Right cardiac atrium (tissue), 5 donors: ENCODE results near the gene EGFR. TPM values are rescaled to one million over a fixed set of nuclear protein-coding genes. Genes with fewer than 3 reads are reported as not detected.

Source experiments
- ATAC-seq, 2 donors: fragments of 200-7000 bp; cut with Tn5 transposase; one replicate each; pipeline versions ENCODE4 v1.8.0 to v1.9.1; 2020; ENCODE audit warnings: moderate library complexity in 2 of 2, mild to moderate bottlenecking in 1 of 2
- DNase-seq, 3 donors: peaks; one replicate each; pipeline ENCODE4 v3.0.0-alpha.2; 2020
- H3K27ac ChIP-seq: one replicate; pipeline ENCODE4 v1.5.1; 2013; ENCODE audit warnings: mild to moderate bottlenecking, low read length, control low read depth, moderate library complexity
- H3K27me3 ChIP-seq: one replicate; pipeline ENCODE4 v1.6.1; 2013; ENCODE audit not compliant: control insufficient read depth, insufficient read depth
- H3K4me1 ChIP-seq: one replicate; pipeline ENCODE4 v1.6.1; 2013; ENCODE audit warnings: low read length; ENCODE audit not compliant: control insufficient read depth, insufficient read depth
- H3K4me3 ChIP-seq: one replicate; pipeline ENCODE4 v1.5.1; 2013; ENCODE audit warnings: low read length, control low read depth
- H3K9me3 ChIP-seq: one replicate; pipeline ENCODE4 v1.6.1; 2013; ENCODE audit warnings: low read length; ENCODE audit not compliant: control insufficient read depth
- WGBS: extraction: QIAGEN DNeasy Blood & Tissue Kit; methylation state at CpG from one replicate; pipeline ENCODE4 v1.1.7; 2013; 5-methylcytosine and 5-hydroxymethylcytosine counted together
- intact Hi-C, 4 donors: fragments of 100-400 bp; cut with DNase I; formaldehyde crosslinking; loops; one replicate each; pipeline versions ENCODE4 v1.11.0 to v1.14.0; 2022 to 2023
- polyA plus RNA-seq: library from polyadenylated mRNA; stranded (reverse); fragments of 200-250 nt; gene quantifications from one replicate; pipeline ENCODE4 v1.2.3, GENCODE V29; 2013
- total RNA-seq, 4 donors: library from RNA; stranded (reverse); fragmentation: NEBNext Ultra II Directional; extraction: Animal tissue kit (Norgen Biotek cat#: 25700); gene quantifications; one replicate each; pipeline ENCODE4 v1.2.1, GENCODE V29; 2021
- donor health status: healthy with polysubstance abuse.
- donor health status: DM: no; HTN: yes; CAD: no.
- donor health status: DM: no; HTN: no; CAD: no.
- donor health status: DM: no; HTN: yes; CAD: no; lungs with severe emphysema.
- donor health status: DM: yes; HTN: yes; CAD: no.

EGFR gene
- total and polyA plus RNA-seq, 5 donors = 4.2 to 21.8 (median 14.8) TPM

DNA sequence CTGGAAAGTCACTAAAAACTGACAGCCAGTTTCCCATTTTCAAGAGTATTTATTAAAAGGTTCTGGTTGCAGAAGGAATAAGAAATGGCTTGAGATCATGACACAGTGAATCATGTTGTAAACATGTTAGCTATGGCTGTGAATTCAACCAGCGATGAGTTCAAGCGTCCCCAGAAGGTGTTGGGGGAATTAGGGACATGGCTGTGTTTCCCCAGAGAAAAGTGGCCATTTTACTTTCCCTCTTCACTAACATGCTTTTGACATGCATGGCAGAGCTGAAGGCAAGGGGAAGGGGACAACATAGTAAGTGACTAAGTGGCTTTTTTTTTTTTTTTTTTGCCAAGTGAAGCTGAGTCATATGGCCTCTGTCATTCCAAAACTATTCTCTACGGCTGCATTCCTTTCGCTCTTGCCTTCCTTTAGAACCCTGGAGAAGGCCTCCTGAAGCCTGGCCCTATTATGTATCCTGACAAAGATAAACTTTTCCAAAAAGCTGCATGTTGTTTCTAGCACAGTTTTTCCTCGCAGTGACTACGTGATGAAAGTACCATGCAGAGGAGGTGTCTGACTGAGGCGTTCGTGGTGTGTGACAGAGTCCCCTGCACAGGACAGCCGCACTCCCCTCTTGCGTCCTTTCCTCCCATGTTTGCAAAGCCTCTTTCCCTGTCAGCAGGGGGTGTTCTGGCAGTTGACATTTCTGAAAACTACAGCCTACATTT lies 46.9 kb downstream of the EGFR start:
- H3K27me3 ChIP-seq = no peaks in the 10 kb centered on the region
- peak in 1 of 3 donors; percentile 52 for DNase-seq
- H3K27ac ChIP-seq = peak overlapping the region; percentile 92
- intact Hi-C loops = no loop called here
- no peak overlapping the region for H3K4me3 ChIP-seq
- H3K9me3 ChIP-seq = no peaks in the 10 kb centered on the region
- H3K4me1 ChIP-seq = peaks cover 11% of the 10 kb centered on the region
- peak; percentile 78 to 83 for ATAC-seq
- 34% methylated on average over 10 of the region's 10 CpGs for whole genome bisulfite sequencing

DNA sequence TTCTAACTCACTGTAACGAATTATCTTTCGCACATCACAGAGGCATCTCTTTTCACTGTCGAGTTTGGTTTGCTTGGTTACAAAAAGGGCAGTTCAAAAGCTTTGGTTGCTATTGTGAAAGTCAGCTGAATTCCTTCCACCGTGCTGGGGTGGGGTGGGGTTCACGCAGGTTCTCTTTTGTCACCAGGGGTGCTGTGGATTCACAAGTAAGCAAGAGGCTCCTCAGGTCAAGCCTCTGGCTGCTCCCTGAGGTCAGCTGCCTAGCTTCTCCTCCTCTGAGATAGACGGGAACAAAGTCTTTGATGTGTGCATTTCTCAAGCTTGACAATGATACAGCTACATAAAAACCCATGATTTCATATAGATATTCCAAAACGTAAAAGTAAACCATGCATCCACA lies 47.7 kb downstream of the EGFR start:
- Histone ChIP-seq H3K27me3 (no peaks in the 10 kb centered on the region), H3K4me3 (no peak overlapping the region), H3K9me3 (no peaks in the 10 kb centered on the region), H3K4me1 (peaks cover 7% of the 10 kb centered on the region), H3K27ac (peak overlapping the region; percentile 31)
- ATAC-seq (no peak), DNase-seq (no peak)
- WGBS = 59% methylated on average over 7 of the region's 7 CpGs
- intact Hi-C loops = no loop called here

DNA sequence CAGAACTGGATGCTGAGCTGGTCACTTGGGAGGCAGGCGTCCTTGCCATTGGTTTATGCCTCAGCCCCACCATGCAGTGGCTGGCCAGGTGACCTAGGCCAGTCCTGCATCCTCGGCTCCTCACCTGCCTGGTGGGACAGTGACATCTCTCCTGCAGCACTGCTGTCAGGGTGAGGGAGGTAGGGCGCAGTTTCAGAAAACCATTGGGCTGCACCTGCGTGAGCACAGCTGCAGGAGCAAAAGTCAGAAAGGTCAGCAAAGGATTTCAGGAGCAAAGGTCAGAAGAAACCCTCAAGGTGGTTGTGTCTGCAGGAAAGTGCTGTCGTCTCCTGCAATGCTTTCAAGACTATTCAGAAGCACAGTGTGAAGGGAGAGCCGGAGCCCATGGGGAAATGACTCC lies 48.1 kb downstream of the EGFR start:
- H3K4me1 ChIP-seq = peaks cover 7% of the 10 kb centered on the region
- ATAC-seq (no peak), DNase-seq (no peak)
- 96% methylated on average over 6 of the region's 6 CpGs for WGBS
- intact Hi-C loops = no loop called here
- no peaks in the 10 kb centered on the region for H3K9me3 ChIP-seq
- no peak overlapping the region for H3K27ac ChIP-seq
- no peak overlapping the region for H3K4me3 ChIP-seq
- no peaks in the 10 kb centered on the region for H3K27me3 ChIP-seq

DNA sequence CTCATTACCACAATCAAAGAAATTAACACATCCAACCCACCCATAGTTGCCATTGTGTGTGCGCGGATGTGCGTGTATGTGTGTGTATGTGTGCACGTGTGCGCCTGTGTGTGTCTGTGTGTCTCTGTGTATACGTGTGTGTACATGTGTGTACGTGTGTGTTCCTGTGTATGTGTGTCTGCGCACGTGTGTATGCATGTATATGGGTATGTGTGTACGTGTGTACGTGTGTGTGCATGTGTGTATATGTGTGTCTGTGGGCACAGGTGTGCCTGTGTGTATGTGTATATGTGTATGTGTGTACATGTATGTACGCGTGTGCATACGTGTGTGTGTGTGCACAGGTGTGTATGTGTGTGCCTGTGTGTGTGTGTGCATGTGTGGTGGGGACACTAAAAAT lies 48.9 kb downstream of the EGFR start:
- Histone ChIP-seq H3K4me1 (peaks cover 10% of the 10 kb centered on the region), H3K4me3 (no peak overlapping the region), H3K27ac (no peak overlapping the region), H3K27me3 (no peaks in the 10 kb centered on the region), H3K9me3 (no peaks in the 10 kb centered on the region)
- intact Hi-C loops = no loop called here
- DNase-seq (peak in 1 of 3 donors; percentile 25), ATAC-seq (no peak)
- 94% methylated on average over 14 of the region's 14 CpGs for WGBS

DNA sequence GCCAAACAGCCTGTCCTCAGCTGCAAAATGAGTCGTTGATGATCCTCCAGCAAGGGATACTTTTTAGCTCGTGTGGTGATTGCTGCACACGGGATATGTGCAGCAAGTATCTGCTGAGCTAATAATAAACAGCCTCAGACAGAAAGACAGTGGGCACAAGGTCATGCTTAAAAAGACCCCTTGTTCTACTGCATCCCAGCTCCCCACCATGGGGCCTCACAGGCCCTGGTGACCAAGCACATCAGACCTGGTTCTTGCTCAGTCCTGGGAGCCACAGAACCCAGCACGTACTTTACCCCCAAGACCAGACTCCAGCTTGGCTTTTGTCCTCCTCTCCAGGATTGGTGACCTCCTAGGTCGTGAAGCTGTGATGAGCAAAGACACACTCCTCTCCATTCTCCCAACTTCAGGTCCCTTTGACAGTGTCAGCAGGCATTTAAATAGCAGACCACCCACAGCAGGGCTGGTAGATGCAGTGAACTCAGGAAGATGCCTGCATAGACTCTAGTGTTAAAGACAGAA lies 50.5 kb downstream of the EGFR start:
- 65% methylated on average over 5 of the region's 5 CpGs for WGBS
- Histone ChIP-seq H3K27ac (no peak overlapping the region), H3K4me1 (peaks cover 10% of the 10 kb centered on the region), H3K27me3 (no peaks in the 10 kb centered on the region), H3K4me3 (no peak overlapping the region), H3K9me3 (no peaks in the 10 kb centered on the region)
- intact Hi-C loops = no loop called here
- no peak for ATAC-seq
- no peak for DNase-seq

DNA sequence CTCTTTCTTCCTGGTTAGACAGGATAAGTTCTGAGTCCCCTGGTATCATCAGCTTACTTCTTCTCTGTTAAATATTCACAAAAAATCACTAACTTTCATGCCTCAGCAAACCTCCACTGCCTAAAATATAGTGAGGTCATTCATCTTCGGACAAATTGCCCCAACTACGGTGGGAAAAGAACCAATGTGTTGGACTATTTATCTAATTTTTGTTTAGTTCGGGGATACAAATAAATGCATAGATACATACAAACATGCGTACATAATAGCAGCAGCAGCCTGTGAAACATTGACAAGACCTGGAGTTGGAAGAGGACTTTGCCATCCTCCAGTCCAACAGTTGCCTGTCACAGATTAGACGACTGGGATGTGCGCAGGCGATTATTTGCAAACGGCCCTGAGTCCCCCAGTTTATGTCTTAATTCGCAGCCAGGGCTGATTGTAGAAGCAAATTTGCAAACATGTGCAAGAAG lies 51.5 kb downstream of the EGFR start:
- intact Hi-C loops = loop anchor here in 1 of 4 donors (10.0 kb wide), 1 partner anchor 54 kb away; no protein-coding TSS in a partner anchor
- H3K9me3 ChIP-seq = no peaks in the 10 kb centered on the region
- peaks cover 10% of the 10 kb centered on the region for H3K4me1 ChIP-seq
- no peaks in the 10 kb centered on the region for H3K27me3 ChIP-seq
- 91% methylated on average over 9 of the region's 9 CpGs for WGBS
- ATAC-seq = no peak
- H3K27ac ChIP-seq = no peak overlapping the region
- H3K4me3 ChIP-seq = no peak overlapping the region
- no peak for DNase-seq

DNA sequence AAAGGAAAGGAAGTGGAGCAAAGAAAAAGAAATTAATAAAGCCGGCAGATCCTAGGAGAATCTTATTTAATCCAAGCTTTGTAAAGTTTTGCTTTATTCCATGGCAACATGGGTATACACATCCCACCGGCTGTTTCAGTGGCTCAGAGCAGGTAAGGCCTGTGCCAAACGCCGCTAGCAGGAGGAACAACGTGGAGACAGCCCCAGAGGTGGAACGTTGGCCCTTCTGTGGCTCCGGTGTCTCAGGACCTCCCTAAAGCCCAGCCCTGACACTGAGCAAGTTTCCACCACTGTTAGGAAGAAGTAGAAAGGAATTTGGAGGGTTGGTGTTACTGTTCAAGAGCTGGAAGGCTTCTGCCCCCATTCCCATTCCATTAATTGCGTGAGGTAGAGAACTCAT lies 52.0 kb downstream of the EGFR start:
- no peak overlapping the region for H3K4me3 ChIP-seq
- H3K27me3 ChIP-seq = no peaks in the 10 kb centered on the region
- H3K27ac ChIP-seq = peak overlapping the region; percentile 3
- 72% methylated on average over 8 of the region's 8 CpGs for WGBS
- DNase-seq = peak in 1 of 3 donors; percentile 44
- intact Hi-C loops = loop anchor here in 1 of 4 donors (10.0 kb wide), 1 partner anchor 54 kb away; no protein-coding TSS in a partner anchor
- ATAC-seq = no peak
- peaks cover 9% of the 10 kb centered on the region for H3K4me1 ChIP-seq
- H3K9me3 ChIP-seq = no peaks in the 10 kb centered on the region

DNA sequence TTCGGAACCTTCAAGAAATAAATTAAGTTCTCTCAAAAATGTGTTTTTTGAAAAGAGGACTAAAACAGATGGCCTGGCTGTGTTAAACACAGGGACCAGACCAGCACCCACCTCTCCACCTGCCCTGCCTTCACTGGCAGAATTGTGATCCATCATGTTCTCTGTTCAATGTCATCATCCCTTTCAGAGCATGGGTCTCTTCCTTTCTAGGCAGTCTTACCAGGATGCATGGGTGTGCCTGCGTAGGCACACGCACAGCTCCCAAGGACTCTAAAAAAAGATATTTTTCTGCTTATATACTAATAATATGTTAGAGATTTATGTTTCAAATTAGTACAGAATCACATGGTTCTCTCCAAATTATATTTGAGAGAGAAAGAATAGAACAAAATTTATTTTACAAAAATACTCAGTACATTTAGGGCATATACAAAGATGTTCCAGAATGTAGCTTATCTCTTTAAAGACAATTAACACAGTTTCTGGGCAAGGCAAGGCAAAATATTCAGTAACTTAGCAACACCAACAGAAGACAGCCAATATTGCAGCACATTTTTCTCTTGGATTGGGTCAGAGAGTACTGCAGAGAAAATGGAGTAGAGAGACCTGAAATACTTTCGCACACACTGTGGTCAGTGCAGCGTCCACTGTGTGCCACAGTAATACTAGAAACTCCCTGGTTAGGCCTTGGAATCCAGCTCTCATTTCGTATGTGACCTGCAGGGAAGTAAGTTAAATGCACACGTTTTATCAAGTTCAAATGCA lies 52.8 kb downstream of the EGFR start:
- DNase-seq (no peak), ATAC-seq (peak; percentile 51 to 60)
- Histone ChIP-seq H3K4me1 (peaks cover 8% of the 10 kb centered on the region), H3K27ac (peak overlapping the region; percentile 68), H3K9me3 (no peaks in the 10 kb centered on the region), H3K4me3 (no peak overlapping the region), H3K27me3 (no peaks in the 10 kb centered on the region)
- intact Hi-C loops = loop anchor here in 1 of 4 donors (10.0 kb wide), 1 partner anchor 53 kb away; no protein-coding TSS in a partner anchor
- WGBS = 67% methylated on average over 7 of the region's 7 CpGs

DNA sequence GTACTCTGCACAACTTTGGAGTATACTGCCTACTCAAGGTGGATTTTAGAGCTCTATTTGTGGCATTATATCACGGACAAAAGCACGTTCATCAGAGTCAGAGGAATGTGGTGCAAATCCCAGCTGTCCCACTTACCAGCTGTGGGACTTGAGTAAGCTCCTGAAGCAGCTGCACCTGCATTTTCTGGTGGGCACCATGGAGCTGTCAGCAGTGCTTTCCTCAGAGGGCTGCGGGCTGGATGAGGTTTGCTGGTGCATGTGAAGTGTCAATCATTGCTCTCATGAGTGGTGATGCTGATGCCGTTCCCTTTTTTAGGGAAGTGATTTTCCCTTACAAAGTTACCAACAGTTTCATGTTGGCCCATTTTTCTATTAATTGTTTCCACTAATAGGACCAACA lies 53.4 kb downstream of the EGFR start:
- DNase-seq = no peak
- WGBS = 60% methylated on average over 4 of the region's 4 CpGs
- H3K4me1 ChIP-seq = peaks cover 8% of the 10 kb centered on the region
- no peaks in the 10 kb centered on the region for H3K9me3 ChIP-seq
- H3K27me3 ChIP-seq = no peaks in the 10 kb centered on the region
- no peak for ATAC-seq
- no peak overlapping the region for H3K27ac ChIP-seq
- intact Hi-C loops = loop anchor here in 1 of 4 donors (10.0 kb wide), 1 partner anchor 53 kb away; no protein-coding TSS in a partner anchor
- no peak overlapping the region for H3K4me3 ChIP-seq

DNA sequence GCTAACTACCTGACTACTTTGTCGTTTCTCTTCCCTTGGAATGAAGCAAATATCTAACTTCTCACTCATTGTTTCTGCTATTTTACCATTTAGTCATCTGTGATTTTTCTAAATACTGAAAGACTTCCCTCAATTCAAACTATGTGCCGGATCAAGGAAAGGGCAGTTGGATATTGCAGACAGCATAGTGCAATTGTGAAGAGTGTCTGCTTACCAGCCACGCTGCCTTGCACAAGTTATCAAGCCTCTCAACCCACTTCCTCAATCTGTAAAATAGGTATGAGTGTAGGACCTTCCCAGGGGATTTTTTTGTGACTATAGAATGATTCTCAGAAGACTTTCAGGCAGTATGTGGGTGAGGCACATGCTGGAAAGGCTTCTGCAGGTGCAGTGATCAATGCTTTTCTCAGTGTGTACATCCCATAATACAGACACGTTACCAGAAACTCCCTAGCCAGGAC lies 54.3 kb downstream of the EGFR start:
- DNase-seq (no peak), ATAC-seq (no peak)
- no peaks in the 10 kb centered on the region for H3K27me3 ChIP-seq
- peak overlapping the region; percentile 55 for H3K27ac ChIP-seq
- intact Hi-C loops = loop anchor here in 1 of 4 donors (10.0 kb wide), 1 partner anchor 52 kb away; no protein-coding TSS in a partner anchor
- WGBS = 71% methylated on average over 4 of the region's 4 CpGs
- H3K9me3 ChIP-seq = no peaks in the 10 kb centered on the region
- no peak overlapping the region for H3K4me3 ChIP-seq
- H3K4me1 ChIP-seq = peaks cover 8% of the 10 kb centered on the region
